NCI-H1436 treated with DMSO at 0.1 percent for 48 hours (cell line): Measurements from ENCODE around the gene CDC14A.
"Not testable (repeated sequence)": the region's sequence is repeated elsewhere in the genome, so short reads cannot be mapped to it uniquely, and the experiment has no call there.

ENCODE experiments used
- DNase-seq: peaks from one replicate; lab custom pipeline; 2025; lab: John Stamatoyannopoulos, UW

The CDC14A gene

DNA sequence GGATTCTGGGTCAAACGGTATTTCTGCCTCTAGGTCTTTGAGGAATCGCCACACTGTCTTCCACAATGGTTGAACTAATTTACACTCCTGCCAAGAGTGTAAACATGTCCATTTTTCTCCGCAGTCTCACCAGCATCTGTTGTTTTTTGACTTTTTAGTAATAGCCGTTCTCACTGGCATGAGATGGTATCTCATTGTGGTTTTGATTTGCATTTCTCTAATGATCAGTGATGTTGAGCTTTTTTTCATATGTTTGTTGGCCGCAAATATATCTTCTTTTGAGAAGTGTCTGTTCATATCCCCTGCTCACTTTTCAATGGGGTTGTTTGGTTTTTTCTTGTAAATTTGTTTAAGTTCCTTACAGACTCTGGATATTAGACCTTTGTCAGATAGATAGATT, 53.6 kb downstream of the CDC14A start:
- DNase-seq = not testable (repeated sequence)

- not testable (repeated sequence) for DNase-seq
These were observed 55.1 kb downstream of the CDC14A start for GRCh38 chr1:100407390-100407789.

DNA sequence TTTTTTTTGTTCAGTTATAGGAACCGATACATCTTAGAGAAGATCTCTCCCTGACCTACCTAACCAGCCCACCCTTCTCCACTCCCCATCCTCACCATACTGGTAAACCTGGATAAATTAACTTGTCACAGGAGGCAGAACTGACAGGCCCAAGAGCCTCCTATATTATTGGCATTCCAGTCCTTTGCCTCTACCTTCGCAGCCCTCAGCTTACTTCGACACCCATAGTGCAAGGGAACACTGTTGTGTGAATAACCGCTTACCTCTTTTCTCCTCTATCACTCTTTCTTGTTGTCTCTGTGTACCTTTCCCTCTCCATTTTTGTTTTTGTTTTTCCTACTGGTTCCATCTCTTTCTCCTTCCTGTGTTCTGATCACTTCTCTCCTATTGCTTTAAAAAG, 58.7 kb downstream of the CDC14A start:
- no peak for DNase-seq

GRCh38 chr1:100411574-100411973, 59.3 kb downstream of the CDC14A start:
- DNase-seq = no peak

- no peak for DNase-seq
These were observed 60.7 kb downstream of the CDC14A start for GRCh38 chr1:100413035-100413434.

- DNase-seq = no peak
These were observed 62.6 kb downstream of the CDC14A start for GRCh38 chr1:100414693-100415497.

GRCh38 chr1:100415498-100415778, 63.1 kb downstream of the CDC14A start:
- no peak for DNase-seq

DNA sequence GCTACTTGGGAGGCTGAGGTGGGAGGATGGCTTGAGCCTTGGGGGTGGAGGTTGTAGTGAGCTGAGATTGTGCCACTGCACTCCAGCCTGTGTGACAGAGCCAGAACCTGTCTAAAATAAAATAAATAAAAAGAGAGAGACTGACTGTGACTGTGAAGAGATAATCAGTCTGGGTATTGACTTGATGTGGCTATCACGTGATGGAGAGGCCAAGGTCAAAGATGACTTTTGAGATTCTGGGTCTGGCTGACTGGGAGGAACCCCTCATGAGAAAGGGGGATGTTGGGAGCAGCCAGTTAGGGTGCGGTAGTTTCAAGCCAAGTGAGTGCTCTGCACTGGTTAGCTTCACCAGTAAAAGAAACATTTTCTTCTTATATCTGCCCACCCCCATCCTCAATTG, 66.8 kb downstream of the CDC14A start:
- no peak for DNase-seq

DNA sequence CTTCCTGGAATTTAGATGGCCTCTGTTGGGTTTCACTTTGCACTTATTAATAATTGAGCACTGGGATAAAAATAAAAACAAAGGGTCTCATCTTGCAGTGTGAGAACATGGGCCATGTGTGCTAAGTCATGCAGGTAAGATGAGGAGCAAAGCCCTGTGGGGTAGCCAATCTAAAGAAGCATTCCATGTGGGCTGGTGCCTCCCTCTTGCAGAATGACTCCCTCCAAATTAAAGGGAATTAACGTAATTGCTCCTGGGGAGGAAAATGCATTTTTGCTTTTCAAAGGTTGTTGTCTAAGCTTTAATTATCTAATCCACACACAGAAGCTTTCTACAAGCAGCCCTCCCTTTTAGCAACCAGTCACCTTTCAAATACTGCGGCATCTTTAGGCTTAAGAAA, 69.8 kb downstream of the CDC14A start:
- peak; percentile 56 for DNase-seq

DNA sequence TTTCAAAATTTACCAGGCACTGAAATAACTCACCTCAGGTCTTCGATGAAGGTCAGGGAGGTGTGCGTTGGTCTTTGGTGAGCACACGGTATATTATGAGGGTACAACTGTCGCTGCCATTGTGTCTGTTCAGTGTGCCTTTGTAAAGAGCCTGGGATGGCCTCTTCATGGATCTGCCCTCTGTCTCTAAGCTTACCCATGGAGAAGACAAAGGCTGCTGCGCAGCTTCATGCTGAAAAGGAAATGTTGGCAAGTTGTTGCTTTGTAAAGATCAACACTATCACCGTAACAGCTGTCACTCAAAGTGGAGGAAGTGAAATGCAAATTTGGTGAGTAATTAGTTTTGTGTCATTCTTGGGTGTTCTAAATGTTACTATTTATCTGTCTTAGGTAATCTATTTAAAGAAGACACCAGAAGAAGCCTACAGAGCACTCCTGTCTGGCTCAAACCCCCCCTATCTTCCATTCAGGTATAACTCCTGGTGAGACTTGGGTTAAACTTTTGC, 71.6 kb downstream of the CDC14A start:
- no peak for DNase-seq

DNA sequence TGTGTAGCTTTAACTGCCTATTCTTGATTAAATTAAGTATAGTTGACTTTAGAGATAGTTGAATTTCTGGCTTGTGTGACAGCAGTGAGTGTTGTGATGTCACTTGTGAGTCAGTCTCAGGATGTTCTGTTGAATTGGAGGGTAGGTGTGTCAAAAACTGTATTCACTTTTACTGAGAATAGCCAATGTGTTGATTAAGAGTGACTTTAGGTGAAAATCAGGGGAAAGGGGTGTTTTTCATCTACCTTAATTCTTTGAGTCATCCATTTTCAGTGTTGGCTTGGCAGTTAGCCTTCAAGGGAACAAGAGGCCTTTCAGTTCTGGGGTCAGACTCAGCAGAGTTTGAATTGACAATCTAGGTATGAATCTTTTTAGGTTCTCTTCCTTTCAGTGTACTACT, 75.9 kb downstream of the CDC14A start:
- DNase-seq = no peak

- DNase-seq = no peak
These were observed 78.0 kb downstream of the CDC14A start for GRCh38 chr1:100430325-100430756.

DNA sequence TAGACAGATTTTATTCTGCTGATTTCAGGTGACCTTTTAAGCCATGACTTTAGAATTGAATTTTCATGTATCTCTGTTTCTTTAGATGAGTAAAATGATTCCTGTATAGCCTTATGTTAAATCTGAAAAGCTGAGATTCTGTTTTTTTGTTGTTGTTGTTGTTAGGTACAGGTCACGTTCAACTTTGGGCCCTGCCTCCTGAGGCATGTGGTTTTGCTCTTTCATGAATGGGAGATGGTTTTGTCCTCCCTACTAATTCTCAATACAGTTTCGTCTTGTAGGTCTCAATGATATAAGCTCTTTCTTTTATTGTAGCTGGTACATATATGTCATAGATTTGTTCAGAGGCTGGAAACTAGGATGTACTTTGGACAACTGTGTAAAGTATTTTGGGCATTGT, 79.6 kb downstream of the CDC14A start:
- no peak for DNase-seq

GRCh38 chr1:100433563-100433962, 81.3 kb downstream of the CDC14A start:
- no peak for DNase-seq

DNA sequence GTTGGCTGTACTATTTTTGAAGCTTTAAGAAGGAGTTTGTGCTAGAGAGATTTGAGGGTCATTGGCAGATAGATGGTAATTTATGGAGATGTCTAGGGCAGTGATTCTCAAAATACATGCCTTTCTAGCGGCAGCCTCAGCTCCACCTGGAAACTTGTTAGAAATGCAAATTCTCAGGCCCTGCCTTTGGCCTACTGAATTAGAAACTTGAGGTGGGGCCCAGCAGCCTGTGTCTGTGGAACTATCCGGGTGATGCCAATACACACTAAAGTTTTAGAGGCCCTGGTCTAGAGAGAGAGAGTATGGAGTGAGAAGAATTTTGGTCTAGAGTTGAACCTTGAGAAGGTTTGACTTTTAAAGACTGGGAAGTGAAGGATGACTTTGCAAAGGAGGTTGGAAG, 82.5 kb downstream of the CDC14A start:
- DNase-seq = no peak

DNA sequence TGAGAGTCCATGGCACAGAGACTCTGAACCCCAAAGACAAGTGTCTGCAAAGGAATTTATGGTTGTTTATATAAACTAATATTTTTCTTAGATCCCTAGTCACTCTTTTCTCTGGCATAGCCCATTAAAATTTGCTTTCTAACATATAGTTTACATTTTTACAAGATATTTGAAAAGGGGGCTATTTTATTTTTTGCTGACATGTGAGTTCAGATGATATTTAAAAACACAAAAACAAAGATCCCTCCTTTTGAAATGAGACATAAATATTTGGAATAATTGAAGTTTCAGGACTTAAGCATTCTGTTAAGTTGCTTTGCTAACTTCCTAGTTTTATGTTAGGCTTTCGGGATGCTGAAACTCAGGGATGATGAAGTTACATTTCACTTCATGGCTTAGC, 86.1 kb downstream of the CDC14A start:
- DNase-seq = no peak

DNA sequence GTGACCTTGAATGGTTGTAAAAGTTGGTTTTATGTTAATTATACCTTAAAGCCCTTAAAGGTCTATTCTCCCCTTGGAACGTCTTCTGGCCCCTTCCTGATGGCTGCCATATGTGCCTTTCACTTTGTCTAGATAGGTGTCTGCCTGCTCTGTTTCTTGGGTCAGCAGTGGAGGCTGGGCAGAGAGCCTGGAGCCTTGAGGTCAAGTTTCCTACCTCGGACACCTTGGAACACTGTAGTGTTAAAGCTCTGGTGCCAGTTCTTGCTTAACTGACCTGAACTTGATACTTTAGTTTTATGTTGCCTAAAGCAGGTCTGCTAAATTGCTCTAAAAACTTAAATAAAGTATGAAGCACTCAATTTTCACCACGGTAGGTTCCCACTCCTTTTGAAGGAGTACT, 86.5 kb downstream of the CDC14A start:
- no peak for DNase-seq

- no peak for DNase-seq
These were observed 87.9 kb downstream of the CDC14A start for GRCh38 chr1:100440075-100440809.

DNA sequence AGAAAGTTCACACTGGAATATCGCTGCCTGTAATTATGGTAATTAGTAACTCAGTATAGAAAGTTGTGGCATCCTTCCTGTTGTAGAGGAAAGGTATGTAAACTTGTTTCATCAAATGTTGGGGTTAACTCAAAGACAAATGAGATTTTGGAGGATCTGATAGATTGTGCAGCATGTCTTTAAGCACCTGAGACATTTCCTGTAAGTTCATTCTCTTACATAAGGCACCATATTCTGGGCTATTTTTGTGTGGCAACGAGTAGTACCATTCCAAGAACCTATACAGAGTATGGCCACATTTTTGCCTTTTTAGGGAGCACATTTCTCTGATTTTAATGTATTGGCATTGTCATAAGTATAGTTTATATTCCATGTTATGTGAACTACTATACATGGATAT, 88.8 kb downstream of the CDC14A start:
- no peak for DNase-seq

GRCh38 chr1:100441651-100442050, 89.3 kb downstream of the CDC14A start:
- DNase-seq = no peak

DNA sequence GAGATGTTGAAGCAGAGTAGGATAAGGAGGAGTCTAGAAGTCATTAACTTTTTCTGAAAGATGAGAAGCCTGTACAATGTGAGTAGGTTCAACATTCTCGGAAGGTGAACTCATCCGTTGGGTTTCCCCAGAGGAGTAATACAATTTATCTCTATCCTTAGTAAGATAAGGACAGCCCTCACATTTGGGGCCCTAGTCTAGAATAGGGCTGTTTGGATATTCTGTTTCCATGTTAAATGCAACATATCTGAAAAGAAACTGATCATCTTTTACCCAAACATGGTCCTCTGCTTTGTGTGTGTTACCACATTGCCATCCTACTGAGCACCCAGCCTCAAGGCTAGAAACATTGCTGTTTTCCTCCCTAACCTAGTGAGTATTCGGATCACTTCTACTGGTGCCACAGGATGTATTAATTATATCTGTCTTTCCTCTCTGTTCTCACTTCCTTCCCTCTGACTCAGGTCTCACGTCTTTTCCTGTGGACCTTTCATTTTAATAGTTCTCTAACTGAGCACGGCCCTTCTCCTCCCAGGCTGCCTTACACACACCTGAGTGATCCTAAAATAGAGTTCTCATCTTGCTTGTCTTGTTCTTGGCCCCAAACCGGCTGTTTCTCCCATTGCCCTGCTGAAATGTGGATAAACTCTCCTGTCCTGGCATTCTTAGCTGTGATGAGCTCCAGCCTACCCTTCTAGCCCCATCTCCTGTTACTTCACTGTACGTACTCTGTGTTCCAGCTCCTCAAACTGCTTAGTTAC, 91.7 kb downstream of the CDC14A start:
- DNase-seq = no peak

DNA sequence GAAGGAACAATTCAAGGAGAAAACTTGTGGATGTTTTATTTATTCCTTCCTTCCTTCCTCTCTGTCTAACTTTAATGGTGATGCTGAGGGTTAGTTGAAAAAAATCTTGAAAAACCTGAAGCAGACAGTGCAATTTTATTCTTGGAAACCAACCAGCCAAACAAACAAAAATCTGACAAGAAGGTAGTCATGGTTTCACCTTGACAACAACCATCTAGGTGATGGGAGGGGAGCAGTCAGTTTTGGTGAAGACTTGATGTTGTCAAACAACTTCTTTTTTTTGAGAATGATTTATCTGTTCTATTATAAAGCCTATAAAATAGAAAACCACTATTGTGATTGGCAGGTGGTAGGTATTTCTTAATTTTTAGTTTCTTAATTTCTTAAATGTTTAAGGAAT, 93.3 kb downstream of the CDC14A start:
- DNase-seq = no peak

DNA sequence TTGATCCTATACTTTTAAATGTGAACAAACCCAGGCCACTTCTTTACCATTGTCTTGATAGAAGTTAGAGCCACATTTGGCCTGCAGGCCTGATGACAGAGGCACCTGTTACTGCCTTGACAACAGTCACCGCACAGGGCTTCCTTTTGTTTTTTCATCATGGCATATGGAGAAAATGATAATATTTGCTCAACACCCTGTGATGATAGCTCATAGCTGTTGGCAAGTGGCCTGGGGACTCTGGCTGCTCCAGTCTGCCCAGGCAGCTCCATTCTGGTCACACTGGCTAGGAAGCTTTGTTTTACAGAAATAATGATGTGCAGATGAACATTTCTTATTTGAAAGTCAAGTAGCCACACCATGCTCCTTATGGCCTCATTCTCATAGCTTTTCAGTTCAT, 96.1 kb downstream of the CDC14A start:
- DNase-seq = no peak
